ENCODE data around the gene NUP37. TPM values are rescaled to one million over a fixed set of nuclear protein-coding genes. Genes with fewer than 3 reads are reported as not detected.

Gene NUP37
- total and polyA plus RNA-seq, 2 of the 13 experiments (the other 11 are each of a cell fraction or from before 2014, with no cell fraction given): 50.6 to 80.1 TPM

GRCh38 chr12:102061560-102062418 is 58.1 kb downstream of the NUP37 start, which contains the start of gene WASHC3 (continued):
- TF ChIP-seq MYC (CRISPR knock-in tag; IDR thresholded peaks at IDR 0.05; ENCODE audit: borderline replicate concordance) (peak; percentile 50; the same call in 1 of the 2 replicates), SRSF4 (IDR thresholded peaks at IDR 0.05; ENCODE audit: low read depth, low read length, poor library complexity, severe bottlenecking) (no peak), GABPA (IDR thresholded peaks at IDR 0.05; ENCODE audit: low read depth, low read length) (peak; percentile 79), GABPA (CRISPR knock-in tag; IDR thresholded peaks at IDR 0.05; ENCODE audit: low read depth) (peak; percentile 96), JARID2 (CRISPR knock-in tag; IDR thresholded peaks at IDR 0.05; ENCODE audit: insufficient replicate concordance) (peak; percentile 47), POLR2A (IDR thresholded peaks at IDR 0.05; ENCODE audit: insufficient read depth in 1 of 2, low read depth in 2 of 2, low read length in 2 of 2) (peak; percentile 60 to 81), KDM3A (CRISPR knock-in tag; IDR thresholded peaks at IDR 0.05; ENCODE audit: low read depth) (no peak), KDM2A (CRISPR knock-in tag; IDR thresholded peaks at IDR 0.05; ENCODE audit: borderline replicate concordance, low read depth) (peak; percentile 56; the same call in 1 of the 2 replicates), ZBTB46 (CRISPR knock-in tag; IDR thresholded peaks at IDR 0.05; ENCODE audit: borderline replicate concordance) (no peak), ATF7 (IDR thresholded peaks at IDR 0.05) (peak; percentile 50; the same call in 1 of the 2 replicates), ATF7 (CRISPR knock-in tag; IDR thresholded peaks at IDR 0.05) (peak; percentile 78), GATAD1 (CRISPR knock-in tag; IDR thresholded peaks at IDR 0.05) (peak; percentile 68; the same call in 1 of the 2 replicates), ZNF225 (CRISPR knock-in tag; IDR thresholded peaks at IDR 0.05) (peak; percentile 53; the same call in 1 of the 2 replicates), TCF12 (IDR thresholded peaks at IDR 0.05) (no peak), TCF12 (CRISPR knock-in tag; IDR thresholded peaks at IDR 0.05) (0 out of 2 replicates have a peak, but pooled peaks have one; percentile 55), NFYB (CRISPR knock-in tag; IDR thresholded peaks at IDR 0.05) (peak; percentile 85), KDM4B (CRISPR knock-in tag; IDR thresholded peaks at IDR 0.05) (no peak), ELF1 (CRISPR knock-in tag; IDR thresholded peaks at IDR 0.05) (peak; percentile 93), ATF7-NPFF (CRISPR knock-in tag; IDR thresholded peaks at IDR 0.05; ENCODE audit: low read depth) (no peak), SRY (CRISPR knock-in tag; IDR thresholded peaks at IDR 0.05) (no peak), KAT8 (CRISPR knock-in tag; IDR thresholded peaks at IDR 0.05) (peak; percentile 66), ZNF350 (CRISPR knock-in tag; IDR thresholded peaks at IDR 0.05; ENCODE audit: borderline replicate concordance, low read depth) (peak; percentile 37; the same call in 1 of the 2 replicates)
- TF ChIP-seq, protein P1, sequence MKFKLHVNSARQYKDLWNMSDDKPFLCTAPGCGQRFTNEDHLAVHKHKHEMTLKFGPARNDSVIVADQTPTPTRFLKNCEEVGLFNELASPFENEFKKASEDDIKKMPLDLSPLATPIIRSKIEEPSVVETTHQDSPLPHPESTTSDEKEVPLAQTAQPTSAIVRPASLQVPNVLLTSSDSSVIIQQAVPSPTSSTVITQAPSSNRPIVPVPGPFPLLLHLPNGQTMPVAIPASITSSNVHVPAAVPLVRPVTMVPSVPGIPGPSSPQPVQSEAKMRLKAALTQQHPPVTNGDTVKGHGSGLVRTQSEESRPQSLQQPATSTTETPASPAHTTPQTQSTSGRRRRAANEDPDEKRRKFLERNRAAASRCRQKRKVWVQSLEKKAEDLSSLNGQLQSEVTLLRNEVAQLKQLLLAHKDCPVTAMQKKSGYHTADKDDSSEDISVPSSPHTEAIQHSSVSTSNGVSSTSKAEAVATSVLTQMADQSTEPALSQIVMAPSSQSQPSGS (CRISPR knock-in tag; IDR thresholded peaks at IDR 0.05): peak; percentile 93
- TF ChIP-seq, protein P2, sequence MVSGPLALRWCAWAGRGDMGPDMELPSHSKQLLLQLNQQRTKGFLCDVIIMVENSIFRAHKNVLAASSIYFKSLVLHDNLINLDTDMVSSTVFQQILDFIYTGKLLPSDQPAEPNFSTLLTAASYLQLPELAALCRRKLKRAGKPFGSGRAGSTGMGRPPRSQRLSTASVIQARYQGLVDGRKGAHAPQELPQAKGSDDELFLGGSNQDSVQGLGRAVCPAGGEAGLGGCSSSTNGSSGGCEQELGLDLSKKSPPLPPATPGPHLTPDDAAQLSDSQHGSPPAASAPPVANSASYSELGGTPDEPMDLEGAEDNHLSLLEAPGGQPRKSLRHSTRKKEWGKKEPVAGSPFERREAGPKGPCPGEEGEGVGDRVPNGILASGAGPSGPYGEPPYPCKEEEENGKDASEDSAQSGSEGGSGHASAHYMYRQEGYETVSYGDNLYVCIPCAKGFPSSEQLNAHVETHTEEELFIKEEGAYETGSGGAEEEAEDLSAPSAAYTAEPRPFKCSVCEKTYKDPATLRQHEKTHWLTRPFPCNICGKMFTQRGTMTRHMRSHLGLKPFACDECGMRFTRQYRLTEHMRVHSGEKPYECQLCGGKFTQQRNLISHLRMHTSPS (CRISPR knock-in tag; IDR thresholded peaks at IDR 0.05; ENCODE audit: low read depth): peak; percentile 37; the same call in 1 of the 2 replicates
